ENCODE data around the gene SMIM3.

DNA sequence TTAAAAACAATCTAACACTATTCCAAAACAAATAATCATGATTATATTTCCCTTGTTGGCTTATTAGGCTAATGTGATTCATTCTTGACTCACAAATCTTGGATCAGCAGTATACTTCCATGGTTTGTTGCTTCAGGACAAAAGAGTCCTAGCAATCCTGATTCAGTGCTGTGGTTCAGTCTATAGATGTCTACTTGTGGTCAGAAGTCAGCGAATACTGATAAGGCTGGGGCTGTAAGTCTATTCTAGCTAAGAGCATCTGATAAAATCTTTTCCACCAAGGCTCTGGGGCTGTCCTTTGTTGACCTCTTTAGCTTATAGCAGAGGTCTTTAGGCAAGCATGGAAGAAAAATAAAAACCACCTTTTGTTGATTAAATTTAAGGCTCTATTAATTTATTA is 4.4 kb upstream of the SMIM3 start:
- TF ChIP-seq, protein P1, sequence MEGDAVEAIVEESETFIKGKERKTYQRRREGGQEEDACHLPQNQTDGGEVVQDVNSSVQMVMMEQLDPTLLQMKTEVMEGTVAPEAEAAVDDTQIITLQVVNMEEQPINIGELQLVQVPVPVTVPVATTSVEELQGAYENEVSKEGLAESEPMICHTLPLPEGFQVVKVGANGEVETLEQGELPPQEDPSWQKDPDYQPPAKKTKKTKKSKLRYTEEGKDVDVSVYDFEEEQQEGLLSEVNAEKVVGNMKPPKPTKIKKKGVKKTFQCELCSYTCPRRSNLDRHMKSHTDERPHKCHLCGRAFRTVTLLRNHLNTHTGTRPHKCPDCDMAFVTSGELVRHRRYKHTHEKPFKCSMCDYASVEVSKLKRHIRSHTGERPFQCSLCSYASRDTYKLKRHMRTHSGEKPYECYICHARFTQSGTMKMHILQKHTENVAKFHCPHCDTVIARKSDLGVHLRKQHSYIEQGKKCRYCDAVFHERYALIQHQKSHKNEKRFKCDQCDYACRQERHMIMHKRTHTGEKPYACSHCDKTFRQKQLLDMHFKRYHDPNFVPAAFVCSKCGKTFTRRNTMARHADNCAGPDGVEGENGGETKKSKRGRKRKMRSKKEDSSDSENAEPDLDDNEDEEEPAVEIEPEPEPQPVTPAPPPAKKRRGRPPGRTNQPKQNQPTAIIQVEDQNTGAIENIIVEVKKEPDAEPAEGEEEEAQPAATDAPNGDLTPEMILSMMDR (IDR thresholded peaks at IDR 0.05): no peak
- TF ChIP-seq POLR2A (IDR thresholded peaks at IDR 0.05): no peak

All from sigmoid colon (tissue), 3 donors.